Bronchus fibroblast of lung (primary cell): ENCODE data around the gene RAB3D. TPM values are rescaled to one million over a fixed set of nuclear protein-coding genes. Genes with fewer than 3 reads are reported as not detected.

Source experiments
- total RNA-seq: library from RNA; depleted of rRNA; stranded (reverse); fragments of >200 nt; gene quantifications from 2 replicates; pipeline ENCODE4 v1.2.3, GENCODE V29; 2015

The RAB3D gene, protein sequence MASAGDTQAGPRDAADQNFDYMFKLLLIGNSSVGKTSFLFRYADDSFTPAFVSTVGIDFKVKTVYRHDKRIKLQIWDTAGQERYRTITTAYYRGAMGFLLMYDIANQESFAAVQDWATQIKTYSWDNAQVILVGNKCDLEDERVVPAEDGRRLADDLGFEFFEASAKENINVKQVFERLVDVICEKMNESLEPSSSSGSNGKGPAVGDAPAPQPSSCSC
- 4.0 and 5.5 TPM in 2 replicates for total RNA-seq

DNA sequence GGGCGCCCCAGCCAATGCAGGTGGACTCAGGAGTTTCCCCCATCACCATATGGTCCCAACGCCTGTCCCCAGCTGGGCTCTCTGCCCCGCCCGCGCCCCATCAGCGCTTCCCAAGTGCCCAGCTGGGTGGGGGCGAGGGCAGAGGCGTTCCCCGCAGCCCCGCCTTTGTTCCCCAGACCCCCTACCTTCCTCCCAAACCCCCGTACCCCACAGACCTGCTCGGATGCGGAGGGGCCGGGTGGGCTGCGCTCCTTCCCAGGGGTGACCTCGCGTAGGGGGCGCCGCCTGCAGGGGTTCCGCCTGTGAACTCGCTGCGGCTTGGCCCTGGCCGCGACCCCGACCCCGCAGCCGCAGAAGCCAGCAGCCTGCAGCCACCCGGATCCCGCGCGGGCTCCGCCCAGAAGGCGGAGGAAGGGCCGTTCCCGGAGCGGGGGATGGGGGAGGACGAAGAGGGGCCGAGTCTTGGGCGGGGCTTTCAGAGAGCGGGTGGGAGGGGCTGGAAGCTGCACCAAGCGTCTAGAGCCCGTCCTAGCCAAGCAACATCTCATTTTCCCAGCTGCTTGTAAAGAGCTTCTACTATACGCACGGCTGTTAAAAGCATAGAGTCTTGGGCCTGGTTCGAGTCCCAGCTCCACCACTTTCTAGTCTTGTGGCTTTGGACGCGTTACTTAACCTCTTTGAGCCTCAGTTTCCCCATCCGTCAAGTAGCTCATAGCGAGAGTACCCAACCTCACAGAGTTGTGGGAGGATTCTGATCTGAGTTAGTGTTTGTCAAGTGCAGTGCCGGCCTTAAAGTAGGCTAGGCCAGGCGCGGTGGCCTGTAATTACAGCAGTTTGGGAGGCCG is at the start of gene RAB3D:
TSS of gene RAB3D (minus strand) at position 404 of the 845 bp plus-strand sequence. CDS start 2,258 bp downstream, outside the sequence.

DNA sequence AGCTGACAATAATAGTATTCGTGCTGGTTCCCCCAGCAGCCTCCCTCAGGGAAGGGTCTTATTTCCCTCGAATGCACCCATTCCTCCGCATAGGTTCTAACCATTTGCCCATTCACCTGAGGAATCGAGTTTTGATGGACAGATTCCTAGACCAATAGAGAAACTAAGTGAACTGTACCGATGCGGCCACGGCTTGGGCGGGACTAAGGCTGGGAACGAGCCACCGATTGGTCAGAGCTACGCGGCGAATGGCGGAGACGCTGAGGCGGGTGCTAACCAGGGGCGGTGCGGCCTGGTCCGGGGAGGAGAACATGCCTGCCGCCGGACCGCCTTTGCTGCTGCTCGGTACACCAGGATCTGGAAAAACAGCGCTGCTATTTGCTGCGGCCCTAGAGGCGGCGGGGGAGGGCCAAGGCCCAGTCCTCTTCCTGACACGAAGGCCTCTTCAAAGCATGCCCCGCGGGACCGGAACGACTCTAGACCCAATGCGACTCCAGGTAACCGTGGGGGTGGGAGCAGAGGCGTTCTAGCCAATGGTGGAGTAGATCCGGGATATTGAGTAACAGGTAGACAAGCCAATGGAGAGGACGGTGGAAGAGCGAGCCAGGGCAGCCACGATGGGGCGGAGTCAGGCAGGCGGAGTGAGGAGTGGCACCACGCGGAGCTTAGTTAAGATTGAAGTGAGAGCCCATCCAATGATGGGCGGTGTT is 35.1 kb upstream of the RAB3D start, which contains the start of gene SWSAP1:
TSS of gene SWSAP1 (plus strand) at position 234 of the 710 bp plus-strand sequence. CDS start at position 249, 15 bp downstream.

DNA sequence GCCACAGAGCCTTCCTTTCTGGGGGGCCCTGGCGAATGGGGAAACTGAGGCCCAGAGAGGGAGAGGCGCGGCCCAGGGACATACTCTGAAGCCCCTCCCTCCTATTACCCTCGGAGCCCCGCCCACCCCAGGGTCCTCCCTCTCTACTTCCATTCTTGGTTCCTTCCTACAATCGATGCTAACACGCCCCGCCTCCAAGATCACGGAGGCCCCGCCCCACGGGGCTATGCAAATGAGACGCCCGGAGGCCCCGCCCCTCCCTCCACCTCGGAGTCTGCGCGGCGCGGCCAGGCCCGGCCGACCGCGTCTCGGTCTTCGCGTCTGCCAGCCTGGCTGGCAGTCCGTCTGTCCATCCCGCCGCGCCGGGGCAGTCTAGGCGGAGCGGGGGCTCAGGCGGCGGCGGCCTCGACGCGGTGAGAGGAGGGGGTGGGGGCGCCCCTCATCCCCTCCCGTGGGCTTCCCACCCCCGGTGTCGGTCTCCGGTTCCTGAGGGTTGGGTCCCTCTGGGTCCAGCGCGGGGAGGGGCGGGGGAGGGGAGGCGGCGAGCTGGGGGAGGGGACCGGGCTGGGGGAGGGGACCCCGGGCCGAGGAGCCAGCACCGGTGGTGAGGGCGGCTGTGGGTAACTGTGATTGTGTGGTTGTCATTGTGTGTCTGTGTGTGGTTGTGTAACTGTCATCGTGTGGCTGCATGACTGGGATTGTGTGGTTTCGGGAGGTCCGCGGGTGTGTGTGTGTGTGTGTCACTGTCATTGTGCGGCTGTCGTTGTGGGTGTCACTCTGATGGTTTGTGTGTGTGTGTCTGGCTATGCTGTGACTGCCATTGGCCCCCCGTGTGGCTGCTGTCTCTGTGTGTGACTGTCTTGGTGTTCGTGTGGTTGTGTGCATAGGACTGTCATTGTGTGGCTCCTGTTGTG is 16.0 kb upstream of the RAB3D start, which contains the start of gene PLPPR2:
TSS of gene PLPPR2 (plus strand) at position 273 of the 914 bp plus-strand sequence. CDS start 2,242 bp downstream, outside the sequence.

DNA sequence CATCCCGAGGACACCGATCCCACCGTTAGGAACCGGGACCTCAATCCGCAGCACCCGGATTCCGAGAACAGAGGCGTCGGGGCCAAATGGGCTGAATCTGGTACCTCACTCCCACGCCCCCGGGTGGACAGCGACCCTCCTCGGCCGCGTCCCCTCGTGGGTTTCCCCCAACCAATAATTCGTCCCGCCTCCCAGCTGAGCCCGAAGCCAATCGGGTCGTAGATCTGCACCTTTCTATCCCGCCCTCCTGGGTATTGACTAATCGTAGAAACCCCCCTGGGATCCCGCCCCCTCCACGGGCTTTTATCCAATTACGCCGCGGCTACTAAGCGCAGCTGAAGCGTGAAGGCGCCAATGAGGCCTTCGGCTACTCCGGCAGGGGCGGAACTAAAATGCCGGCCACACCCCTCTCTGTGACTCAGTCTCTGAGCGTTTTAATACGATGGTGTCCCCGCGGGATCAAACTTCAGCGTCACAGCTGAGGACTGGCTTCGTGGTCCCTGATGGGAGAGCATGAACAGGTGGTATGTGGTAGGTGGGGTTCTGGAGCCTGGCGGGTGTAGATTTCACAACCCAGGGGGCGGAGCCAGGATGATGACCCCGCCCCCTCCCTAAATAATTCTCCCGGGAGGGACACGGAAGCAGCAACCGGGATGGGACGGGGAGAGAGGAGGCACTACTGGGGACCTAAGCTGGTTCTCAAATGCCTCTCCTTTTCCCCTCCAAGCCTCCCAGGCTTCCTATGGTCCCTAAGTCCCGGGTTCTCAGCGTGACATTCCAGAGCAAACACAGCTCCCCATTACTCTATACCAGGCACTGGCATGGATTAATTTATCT is 6.9 kb upstream of the RAB3D start, which contains the start of the genes CCDC159 and TMEM205:
TSS of gene CCDC159 (plus strand) at position 416 of the 837 bp plus-strand sequence. CDS start at position 504, 88 bp downstream.
TSS of gene TMEM205 (minus strand) at position 165 of the 837 bp plus-strand sequence. CDS start 649 bp downstream, outside the sequence.

DNA sequence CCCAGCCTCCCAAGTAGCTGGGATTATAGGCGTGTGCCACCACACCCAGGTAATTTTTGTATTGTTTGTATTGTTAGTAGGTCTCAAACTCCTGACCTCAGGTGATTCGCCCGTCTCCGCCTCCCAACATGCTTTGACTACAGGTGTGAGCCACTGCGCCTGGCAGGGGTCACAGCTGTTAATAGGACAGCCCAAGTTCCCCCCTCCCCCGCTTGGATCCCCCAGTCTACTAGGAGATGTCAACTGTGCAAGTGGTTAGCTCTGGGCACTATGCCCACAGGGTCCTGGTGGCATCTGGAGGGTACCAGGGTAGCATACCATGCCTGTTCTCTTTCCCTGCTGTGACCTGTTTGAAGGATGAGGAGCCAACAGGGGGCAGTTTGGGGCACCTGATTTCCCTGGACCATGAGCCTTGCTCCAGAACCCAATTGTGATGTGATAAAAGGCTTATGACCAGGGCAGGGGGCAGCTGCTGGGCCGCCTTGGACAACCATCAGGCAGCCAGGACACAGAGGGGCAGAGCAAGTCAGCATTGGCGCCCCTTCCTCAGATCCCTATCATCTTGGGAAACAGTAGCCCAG is 43.7 kb downstream of the RAB3D start, which contains the start of gene TSPAN16:
TSS of gene TSPAN16 (plus strand) at position 496 of the 581 bp plus-strand sequence. CDS start 138 bp downstream, outside the sequence.

Other genes starting within 250 kb of the RAB3D start
- 71.6 and 83.8 TPM in 2 replicates for gene SPC24, start 183.9 kb downstream of the RAB3D start, total RNA-seq
- gene KANK2, start 142.1 kb downstream of the RAB3D start, total RNA-seq: 168 and 234 TPM in 2 replicates
- not detected in 2 replicates for gene ANGPTL8, start 100.0 kb downstream of the RAB3D start, total RNA-seq
- gene DOCK6, start 77.1 kb downstream of the RAB3D start, total RNA-seq: 7.1 and 10.8 TPM in 2 replicates
- gene TSPAN16, start 43.5 kb downstream of the RAB3D start, total RNA-seq: not detected in 2 replicates
- 135 and 145 TPM in 2 replicates for gene TMEM205, start 6.6 kb upstream of the RAB3D start, total RNA-seq
- 2.5 and 6.7 TPM in 2 replicates for gene CCDC159, start 6.9 kb upstream of the RAB3D start, total RNA-seq
- gene PLPPR2, start 15.8 kb upstream of the RAB3D start, total RNA-seq: 8.6 and 13.5 TPM in 2 replicates
- gene SWSAP1, start 35.0 kb upstream of the RAB3D start, total RNA-seq: 1.7 and 2.1 TPM in 2 replicates
- 12.4 and 15.3 TPM in 2 replicates for gene EPOR, start 44.7 kb upstream of the RAB3D start, total RNA-seq
- not detected in 2 replicates for gene RGL3, start 79.7 kb upstream of the RAB3D start, total RNA-seq
- gene ODAD3, start 95.5 kb upstream of the RAB3D start, total RNA-seq: 0.15 and 0.17 TPM in 2 replicates
- 171 and 176 TPM in 2 replicates for gene PRKCSH, start 96.0 kb upstream of the RAB3D start, total RNA-seq
- gene ELAVL3, start 141.4 kb upstream of the RAB3D start, total RNA-seq: not detected in 2 replicates
- gene ZNF653, start 166.2 kb upstream of the RAB3D start, total RNA-seq: 4.5 and 5.0 TPM in 2 replicates
- 39.1 and 43.4 TPM in 2 replicates for gene ECSIT, start 189.5 kb upstream of the RAB3D start, total RNA-seq
- 9.1 and 9.2 TPM in 2 replicates for gene CNN1, start 199.2 kb upstream of the RAB3D start, total RNA-seq
- gene ELOF1, start 219.6 kb upstream of the RAB3D start, total RNA-seq: 61.2 and 69.8 TPM in 2 replicates
- gene ACP5, start 238.0 kb upstream of the RAB3D start, total RNA-seq: under 0.01 and 0.17 TPM in 2 replicates